Kidney (tissue), 14 donors: ENCODE results near the gene MGAT4A. TPM values are rescaled to one million over a fixed set of nuclear protein-coding genes. Genes with fewer than 3 reads are reported as not detected.

Experiments used
- DNase-seq, 5 donors: peaks; one replicate each; pipeline ENCODE4 v3.0.0-alpha.2; 2013 to 2020
- FAIRE-seq: peaks from 2 replicates; lab custom pipeline; 2012; peaks lifted over from hg19 to GRCh38; lab: Jason Lieb, UNC
- H3K27ac ChIP-seq, 2 donors: one replicate each; pipeline ENCODE4 v1.7.0; 2013; ENCODE audit warnings: low read depth in 2 of 2, low read length in 2 of 2, inconsistent platforms in 1 of 2
- H3K27me3 ChIP-seq: one replicate; pipeline ENCODE4 v1.7.1; 2013; ENCODE audit warnings: low read length, inconsistent platforms; ENCODE audit not compliant: control insufficient read depth, insufficient read depth
- H3K36me3 ChIP-seq, 3 donors: one replicate each; pipeline versions ENCODE4 v1.7.0 to v1.7.1; 2013; ENCODE audit warnings: low read length in 3 of 3, control low read depth in 1 of 3, inconsistent platforms in 1 of 3; ENCODE audit not compliant: insufficient read depth in 3 of 3, control insufficient read depth in 2 of 3
- H3K4me1 ChIP-seq, 3 donors: one replicate each; pipeline versions ENCODE4 v1.7.0 to v1.7.1; 2013; ENCODE audit warnings: low read length in 3 of 3, inconsistent platforms in 1 of 3, low read depth in 1 of 3; ENCODE audit not compliant: control insufficient read depth in 2 of 3, insufficient read depth in 2 of 3
- H3K4me3 ChIP-seq, 3 donors: one replicate each; pipeline versions ENCODE4 v1.7.0 to v1.8.1; 2013; ENCODE audit warnings: low read length in 3 of 3, control low read depth in 1 of 3, inconsistent platforms in 1 of 3
- H3K9ac ChIP-seq, 3 donors: one replicate each; pipeline versions ENCODE4 v1.7.0 to v1.7.1; 2013; ENCODE audit warnings: low read length in 3 of 3, control low read depth in 1 of 3, inconsistent platforms in 1 of 3
- H3K9me3 ChIP-seq, 3 donors: one replicate each; pipeline versions ENCODE4 v1.7.0 to v1.7.1; 2013; ENCODE audit warnings: low read length in 3 of 3, control low read depth in 1 of 3, inconsistent platforms in 1 of 3; ENCODE audit not compliant: control insufficient read depth in 2 of 3, insufficient read depth in 1 of 3
- CTCF ChIP-seq: IDR thresholded peaks from 3 replicates; pipeline ENCODE4 v1.5.1; 2012; ENCODE audit warnings: mild to moderate bottlenecking, moderate library complexity, borderline replicate concordance; ENCODE audit not compliant: insufficient read depth; ENCODE audit errors: extremely low read depth
- intact Hi-C: fragments of 100-400 bp; cut with DNase I; formaldehyde crosslinking; loops from one replicate; pipeline ENCODE4 v1.11.1; 2022
- polyA plus RNA-seq: library from polyadenylated mRNA; stranded (reverse); fragments of 350-450 nt; fragmentation: Illumina TruSeq; extraction: RNeasy Lipid Tissue Mini Kit (QIAGEN cat#74804); gene quantifications from one replicate; pipeline ENCODE4 v1.2.3, GENCODE V29; 2014; ENCODE audit warnings: low read depth, low replicate concordance; ENCODE audit not compliant: insufficient read depth
- total RNA-seq: library from RNA; stranded (reverse); fragmentation: NEBNext Ultra II Directional; extraction: Animal tissue kit (Norgen Biotek cat#: 25700); gene quantifications from one replicate; pipeline ENCODE4 v1.2.1, GENCODE V29; 2021
- donor health status: control.
- donor health status: control.
- donor health status: control.
- donor health status: control.
- donor health status: control.
- donor health status: DM: yes; HTN: yes; CAD: no.
- donor health status: Normal renal cell carcinoma (clear cell type).

MGAT4A gene
- total and polyA plus RNA-seq, 2 donors from 2014 or later, result 23.5 to 101 TPM

GRCh38 chr2:98697651-98698337 lies 33.1 kb downstream of the MGAT4A start:
- H3K4me1 ChIP-seq, result peaks cover 2 to 19% (median 16%) of the 10 kb centered on the region in 3 donors
- H3K27ac ChIP-seq, result no peak overlapping the region
- no peaks in the 10 kb centered on the region for H3K9me3 ChIP-seq
- no peak for FAIRE-seq
- DNase-seq, result no peak
- no peak for TF ChIP-seq CTCF
- H3K27me3 ChIP-seq, result no peaks in the 10 kb centered on the region
- no peaks in the 10 kb centered on the region for H3K36me3 ChIP-seq
- H3K4me3 ChIP-seq, result no peak overlapping the region
- intact Hi-C loops, result no loop called here
- no peak overlapping the region for H3K9ac ChIP-seq

GRCh38 chr2:98696200-98696599 lies 34.7 kb downstream of the MGAT4A start:
- Histone ChIP-seq H3K36me3 (no peaks in the 10 kb centered on the region), H3K9ac (no peak overlapping the region), H3K27me3 (no peaks in the 10 kb centered on the region), H3K4me3 (no peak overlapping the region), H3K27ac (no peak overlapping the region), H3K4me1 (peaks cover 0 to 4% (median 1%) of the 10 kb centered on the region in 3 donors), H3K9me3 (no peaks in the 10 kb centered on the region)
- no peak for TF ChIP-seq CTCF
- no peak for DNase-seq
- intact Hi-C loops, result no loop called here
- FAIRE-seq, result no peak

GRCh38 chr2:98695255-98695654 lies 35.7 kb downstream of the MGAT4A start:
- H3K4me1 ChIP-seq, result peaks cover 0 to 4% (median 0%) of the 10 kb centered on the region in 3 donors
- no peak for FAIRE-seq
- intact Hi-C loops, result no loop called here

More at GRCh38 chr2:98695255-98695654, 35.7 kb downstream of the MGAT4A start:
- H3K4me3 ChIP-seq, result no peak overlapping the region
- no peak overlapping the region for H3K27ac ChIP-seq
- H3K36me3 ChIP-seq, result no peaks in the 10 kb centered on the region
- H3K9ac ChIP-seq, result no peak overlapping the region
- H3K9me3 ChIP-seq, result no peaks in the 10 kb centered on the region
- no peaks in the 10 kb centered on the region for H3K27me3 ChIP-seq
- TF ChIP-seq CTCF, result no peak
- DNase-seq, result peak in 3 of 5 donors; percentile 16 to 21 (median 17)
